ENCODE results near the gene ABTB2. TPM values are rescaled to one million over a fixed set of nuclear protein-coding genes. Genes with fewer than 3 reads are reported as not detected.

Gene ABTB2
- polyA plus RNA-seq, 1 donor from 2014 or later: 0.68 TPM

DNA sequence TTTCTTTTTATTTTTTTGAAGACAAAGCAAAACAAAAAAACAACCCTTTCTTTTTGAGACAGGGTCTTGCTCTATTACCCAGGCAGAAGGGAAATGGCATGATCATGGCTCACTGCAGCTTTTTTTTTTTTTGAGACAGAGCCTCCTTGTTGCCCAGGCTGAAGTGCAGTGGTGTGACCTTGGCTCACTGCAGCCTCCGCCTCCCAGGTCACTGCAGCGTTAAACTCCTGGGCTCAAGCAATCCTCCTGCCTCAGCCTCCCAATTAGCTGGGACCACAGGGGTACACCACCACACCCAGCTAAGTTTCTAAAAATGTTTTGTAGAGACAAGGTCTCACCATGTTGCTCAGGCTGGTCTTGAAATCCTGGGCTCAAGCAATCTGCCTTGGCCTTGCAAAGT, 124.6 kb downstream of the ABTB2 start:
- Histone ChIP-seq H3K9me2 (ENCODE audit: insufficient read depth, low read length) (no peaks in the 10 kb centered on the region), H3K9ac (ENCODE audit: low read length) (no peak overlapping the region), H3K36me3 (ENCODE audit: insufficient read depth, low read length) (no peaks in the 10 kb centered on the region), H3K27me3 (ENCODE audit: insufficient read depth, low read depth, low read length) (no peaks in the 10 kb centered on the region), H3F3A (ENCODE audit: insufficient read depth, low read length, poor library complexity, severe bottlenecking) (no peaks in the 10 kb centered on the region), H3K27ac (ENCODE audit: low read length) (no peak overlapping the region), H2AFZ (ENCODE audit: low read depth, low read length) (no peak overlapping the region), H3K4me3 (ENCODE audit: low read length) (no peak overlapping the region), H3K4me2 (ENCODE audit: low read length) (no peak overlapping the region), H4K20me1 (ENCODE audit: insufficient read depth) (no peaks in the 10 kb centered on the region), H3K79me2 (replicated peaks; ENCODE audit: insufficient read depth, low read length) (no peaks in the 10 kb centered on the region), H3K9me3 (ENCODE audit: low read length) (no peaks in the 10 kb centered on the region)
- TF ChIP-seq SMC3 (conservative IDR thresholded peaks at IDR 0.05; ENCODE audit: poor library complexity) (no peak), CTCF (IDR thresholded peaks at IDR 0.05; ENCODE audit: poor library complexity, severe bottlenecking) (no peak), MXI1 (conservative IDR thresholded peaks at IDR 0.05; ENCODE audit: poor library complexity, severe bottlenecking) (no peak), EZH2 (IDR thresholded peaks at IDR 0.05; ENCODE audit: borderline replicate concordance, insufficient read depth, low read length, poor library complexity, severe bottlenecking) (no peak), EP300 (conservative IDR thresholded peaks at IDR 0.05; ENCODE audit: poor library complexity, severe bottlenecking) (no peak), POLR2AphosphoS5 (IDR thresholded peaks at IDR 0.05) (no peak), TAF1 (IDR thresholded peaks at IDR 0.05; ENCODE audit: low read depth) (no peak), RAD21 (conservative IDR thresholded peaks at IDR 0.05) (no peak)
- TF ChIP-seq, protein P1, sequence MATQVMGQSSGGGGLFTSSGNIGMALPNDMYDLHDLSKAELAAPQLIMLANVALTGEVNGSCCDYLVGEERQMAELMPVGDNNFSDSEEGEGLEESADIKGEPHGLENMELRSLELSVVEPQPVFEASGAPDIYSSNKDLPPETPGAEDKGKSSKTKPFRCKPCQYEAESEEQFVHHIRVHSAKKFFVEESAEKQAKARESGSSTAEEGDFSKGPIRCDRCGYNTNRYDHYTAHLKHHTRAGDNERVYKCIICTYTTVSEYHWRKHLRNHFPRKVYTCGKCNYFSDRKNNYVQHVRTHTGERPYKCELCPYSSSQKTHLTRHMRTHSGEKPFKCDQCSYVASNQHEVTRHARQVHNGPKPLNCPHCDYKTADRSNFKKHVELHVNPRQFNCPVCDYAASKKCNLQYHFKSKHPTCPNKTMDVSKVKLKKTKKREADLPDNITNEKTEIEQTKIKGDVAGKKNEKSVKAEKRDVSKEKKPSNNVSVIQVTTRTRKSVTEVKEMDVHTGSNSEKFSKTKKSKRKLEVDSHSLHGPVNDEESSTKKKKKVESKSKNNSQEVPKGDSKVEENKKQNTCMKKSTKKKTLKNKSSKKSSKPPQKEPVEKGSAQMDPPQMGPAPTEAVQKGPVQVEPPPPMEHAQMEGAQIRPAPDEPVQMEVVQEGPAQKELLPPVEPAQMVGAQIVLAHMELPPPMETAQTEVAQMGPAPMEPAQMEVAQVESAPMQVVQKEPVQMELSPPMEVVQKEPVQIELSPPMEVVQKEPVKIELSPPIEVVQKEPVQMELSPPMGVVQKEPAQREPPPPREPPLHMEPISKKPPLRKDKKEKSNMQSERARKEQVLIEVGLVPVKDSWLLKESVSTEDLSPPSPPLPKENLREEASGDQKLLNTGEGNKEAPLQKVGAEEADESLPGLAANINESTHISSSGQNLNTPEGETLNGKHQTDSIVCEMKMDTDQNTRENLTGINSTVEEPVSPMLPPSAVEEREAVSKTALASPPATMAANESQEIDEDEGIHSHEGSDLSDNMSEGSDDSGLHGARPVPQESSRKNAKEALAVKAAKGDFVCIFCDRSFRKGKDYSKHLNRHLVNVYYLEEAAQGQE (IDR thresholded peaks at IDR 0.05; ENCODE audit: borderline replicate concordance): no peak

DNA sequence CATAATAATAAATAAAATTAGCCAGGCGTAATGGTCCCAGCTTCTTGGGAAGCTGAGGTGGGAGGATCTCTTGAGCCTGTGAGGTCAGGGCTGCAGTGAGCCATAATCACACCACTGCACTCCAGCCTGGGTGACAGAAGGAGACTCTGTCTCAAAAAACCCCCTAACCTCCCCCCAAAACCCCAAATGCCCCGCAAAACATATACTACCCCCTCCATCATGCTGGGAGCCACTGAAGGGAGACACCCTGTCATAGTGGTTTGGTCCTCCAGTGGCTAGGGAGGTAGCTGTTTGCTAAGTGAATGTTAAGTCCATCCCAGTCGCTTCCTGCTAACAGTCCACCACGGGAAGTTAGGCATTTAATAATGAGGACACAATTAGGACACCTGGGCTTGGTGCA, 125.0 kb downstream of the ABTB2 start:
- Histone ChIP-seq H4K20me1 (ENCODE audit: insufficient read depth) (no peaks in the 10 kb centered on the region), H3K27ac (ENCODE audit: low read length) (no peak overlapping the region), H3K9me2 (ENCODE audit: insufficient read depth, low read length) (no peaks in the 10 kb centered on the region), H2AFZ (ENCODE audit: low read depth, low read length) (no peak overlapping the region), H3K4me3 (ENCODE audit: low read length) (no peak overlapping the region), H3K4me2 (ENCODE audit: low read length) (no peak overlapping the region), H3K9ac (ENCODE audit: low read length) (no peak overlapping the region), H3K9me3 (ENCODE audit: low read length) (no peaks in the 10 kb centered on the region), H3K27me3 (ENCODE audit: insufficient read depth, low read depth, low read length) (no peaks in the 10 kb centered on the region), H3F3A (ENCODE audit: insufficient read depth, low read length, poor library complexity, severe bottlenecking) (no peaks in the 10 kb centered on the region), H3K79me2 (replicated peaks; ENCODE audit: insufficient read depth, low read length) (no peaks in the 10 kb centered on the region), H3K36me3 (ENCODE audit: insufficient read depth, low read length) (no peaks in the 10 kb centered on the region)
- no peak for TF ChIP-seq CTCF (IDR thresholded peaks at IDR 0.05; ENCODE audit: poor library complexity, severe bottlenecking)
- no peak for TF ChIP-seq TAF1 (IDR thresholded peaks at IDR 0.05; ENCODE audit: low read depth)
- no peak for TF ChIP-seq POLR2AphosphoS5 (IDR thresholded peaks at IDR 0.05)
- TF ChIP-seq SMC3 (conservative IDR thresholded peaks at IDR 0.05; ENCODE audit: poor library complexity): no peak
- no peak for TF ChIP-seq RAD21 (conservative IDR thresholded peaks at IDR 0.05)
- TF ChIP-seq, protein P1 (IDR thresholded peaks at IDR 0.05; ENCODE audit: borderline replicate concordance): no peak
- no peak for TF ChIP-seq EP300 (conservative IDR thresholded peaks at IDR 0.05; ENCODE audit: poor library complexity, severe bottlenecking)

Measured in neural cell (in vitro differentiated cells).